NCI-H1694 treated with DMSO at 0.1 percent for 48 hours (cell line): Measurements from ENCODE around the gene GADD45GIP1.
"Not testable (repeated sequence)": the region's sequence is repeated elsewhere in the genome, so short reads cannot be mapped to it uniquely, and the experiment has no call there.

Source experiments
- DNase-seq: peaks from one replicate; lab custom pipeline; 2025; lab: John Stamatoyannopoulos, UW

GADD45GIP1 gene

GRCh38 chr19:12987781-12988180, 30.8 kb upstream of the GADD45GIP1 start:
- no peak for DNase-seq

GRCh38 chr19:12987190-12987589, 30.2 kb upstream of the GADD45GIP1 start:
- no peak for DNase-seq

- no peak for DNase-seq
These were observed 29.7 kb upstream of the GADD45GIP1 start for GRCh38 chr19:12986726-12987125.

DNA sequence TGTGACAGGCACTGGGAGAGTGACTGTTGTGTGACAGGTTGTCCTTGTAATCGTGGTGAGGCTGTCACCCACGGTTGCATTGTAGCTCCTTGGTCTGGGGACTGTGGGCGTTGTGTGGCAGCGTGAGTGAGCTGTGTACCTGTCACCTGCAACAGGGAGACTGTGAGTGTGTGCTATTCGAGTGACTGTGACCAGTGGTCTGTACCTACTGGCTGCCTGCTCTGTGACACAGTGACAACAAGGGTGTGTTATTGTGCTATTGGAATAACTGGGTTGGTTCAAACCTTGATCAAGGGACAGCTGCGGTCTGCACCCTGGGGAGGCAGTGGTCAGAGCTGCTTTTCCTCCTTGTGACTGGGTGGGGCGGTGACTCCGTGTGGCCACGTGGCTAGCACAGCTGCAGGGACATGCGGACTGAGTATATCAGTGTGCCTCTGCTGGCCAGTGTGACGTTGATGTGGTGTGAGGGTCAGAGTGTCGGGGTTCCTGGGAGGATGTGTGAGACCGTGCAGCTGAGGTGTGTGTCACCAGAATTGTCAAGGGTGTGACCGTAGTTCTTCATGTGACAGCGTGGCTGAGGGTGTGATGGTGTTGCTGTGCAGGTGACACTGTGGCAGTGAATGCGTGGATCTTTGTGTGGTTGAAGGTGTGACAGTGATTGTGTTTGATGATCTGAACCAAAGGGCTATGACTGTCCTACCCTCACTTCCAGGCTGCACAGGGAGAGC, 28.2 kb upstream of the GADD45GIP1 start:
- DNase-seq, result no peak

DNA sequence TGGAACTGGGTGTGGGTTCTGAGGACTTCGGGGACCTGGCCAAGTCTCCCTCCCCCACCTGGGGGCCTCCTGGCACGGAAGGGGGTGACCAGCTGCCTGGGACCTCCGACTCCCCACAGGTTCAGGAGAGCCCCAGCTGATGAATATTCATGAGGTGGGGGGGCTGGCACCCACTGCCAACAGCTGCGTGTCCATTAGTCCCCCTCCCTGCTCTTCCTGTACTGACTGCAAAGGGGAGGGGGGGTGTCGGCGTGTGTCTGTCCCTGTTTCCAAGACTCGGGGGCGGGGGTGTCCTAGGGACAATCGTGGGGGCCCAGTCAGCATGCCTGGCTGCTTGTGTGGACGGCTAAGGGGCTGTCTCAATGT, 27.6 kb upstream of the GADD45GIP1 start:
- no peak for DNase-seq

DNA sequence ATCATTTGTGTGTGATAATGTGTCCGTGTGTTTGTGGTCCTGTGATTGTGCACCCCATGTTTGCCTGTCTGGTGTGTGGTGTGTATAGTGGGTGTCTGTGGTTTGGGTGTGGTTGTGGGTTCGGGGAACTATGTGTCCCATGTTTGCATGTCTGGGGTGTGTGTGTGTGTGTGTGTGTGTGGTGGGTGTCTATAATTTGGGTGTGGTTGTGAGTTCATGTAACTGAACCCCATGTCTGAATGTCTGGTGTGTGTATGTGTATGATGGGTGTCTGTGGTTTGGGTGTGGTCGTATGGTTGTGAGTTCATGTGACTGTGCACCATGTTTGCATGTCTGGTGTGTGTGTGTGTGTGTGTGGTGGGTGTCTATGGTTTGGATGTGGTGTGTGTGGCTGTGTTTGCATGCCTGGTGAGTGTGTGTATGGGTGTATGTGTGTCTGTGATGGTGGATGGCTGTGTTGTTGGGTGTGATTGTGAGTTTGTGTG, 27.2 kb upstream of the GADD45GIP1 start:
- DNase-seq, result no peak

DNA sequence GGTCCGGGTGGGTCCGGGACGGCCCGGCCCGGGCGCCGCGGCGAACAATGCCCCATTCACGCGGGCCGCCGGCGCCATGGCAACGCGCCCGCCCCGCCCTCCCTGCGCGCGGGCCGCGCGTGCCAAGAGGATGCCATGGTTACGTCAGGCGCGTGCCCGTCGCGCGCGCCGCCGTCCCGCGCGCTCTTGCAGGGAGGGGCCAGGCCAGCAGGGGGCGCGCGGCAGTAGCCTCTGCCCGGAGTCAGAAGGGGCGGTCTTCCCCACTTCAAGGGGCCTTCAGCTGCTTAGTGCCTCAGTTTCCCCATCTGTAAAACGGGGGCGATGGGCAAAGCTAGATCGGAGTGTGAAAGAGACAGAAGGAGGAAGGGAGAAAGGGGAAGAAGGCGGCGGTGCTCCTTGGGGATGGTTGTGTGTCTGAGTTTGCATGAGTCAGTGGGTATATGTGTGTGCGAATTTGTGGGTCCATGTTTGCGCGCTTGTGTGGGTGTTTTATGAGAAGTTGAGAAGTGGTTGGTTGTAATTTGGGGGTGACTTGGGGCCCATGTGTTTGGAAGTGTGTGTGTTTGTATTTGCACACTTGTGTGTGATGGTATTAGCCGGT, 26.6 kb upstream of the GADD45GIP1 start:
- peak; percentile 37 for DNase-seq

DNA sequence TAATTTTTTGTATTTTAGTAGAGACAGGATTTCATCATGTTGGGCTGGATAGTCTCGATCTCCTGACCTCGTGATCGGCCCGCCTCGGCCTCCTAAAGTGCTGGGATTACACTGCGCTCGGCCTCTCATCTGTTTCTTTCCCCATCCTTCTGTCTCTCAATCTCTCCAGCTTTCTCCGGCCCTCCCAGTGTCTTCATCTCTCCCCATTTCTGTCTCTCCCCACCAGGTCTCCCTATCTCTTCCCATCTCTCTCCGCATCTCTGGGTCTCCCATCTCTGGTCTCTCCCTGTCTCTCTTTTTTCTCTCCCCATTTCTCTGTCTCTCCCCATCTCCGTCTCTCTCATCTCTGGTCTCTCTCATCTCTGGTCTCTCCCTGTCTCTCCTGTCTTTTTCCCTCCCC, 26.1 kb upstream of the GADD45GIP1 start:
- no peak for DNase-seq

GRCh38 chr19:12982648-12983047, 25.6 kb upstream of the GADD45GIP1 start:
- DNase-seq, result no peak

DNA sequence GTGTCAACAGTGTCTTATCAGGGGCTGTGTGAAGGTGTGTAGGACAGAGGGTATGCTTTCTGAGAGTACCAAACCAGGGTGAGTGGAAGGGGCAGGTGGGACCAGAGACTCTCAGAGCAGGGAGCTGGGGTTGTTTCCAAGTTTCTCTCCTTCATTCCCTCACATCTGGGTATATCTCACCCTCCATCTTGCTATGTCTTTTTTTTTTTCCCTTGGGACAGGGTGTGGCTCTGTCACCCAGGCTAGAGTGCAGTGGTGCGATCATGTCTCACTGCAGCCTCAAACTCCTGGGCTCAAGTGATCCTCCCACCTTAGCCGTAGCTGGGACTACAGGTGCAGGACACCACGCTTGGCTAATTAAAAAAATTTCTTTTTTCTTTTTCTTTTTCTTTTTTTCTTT, 23.0 kb upstream of the GADD45GIP1 start:
- DNase-seq, result no peak

DNA sequence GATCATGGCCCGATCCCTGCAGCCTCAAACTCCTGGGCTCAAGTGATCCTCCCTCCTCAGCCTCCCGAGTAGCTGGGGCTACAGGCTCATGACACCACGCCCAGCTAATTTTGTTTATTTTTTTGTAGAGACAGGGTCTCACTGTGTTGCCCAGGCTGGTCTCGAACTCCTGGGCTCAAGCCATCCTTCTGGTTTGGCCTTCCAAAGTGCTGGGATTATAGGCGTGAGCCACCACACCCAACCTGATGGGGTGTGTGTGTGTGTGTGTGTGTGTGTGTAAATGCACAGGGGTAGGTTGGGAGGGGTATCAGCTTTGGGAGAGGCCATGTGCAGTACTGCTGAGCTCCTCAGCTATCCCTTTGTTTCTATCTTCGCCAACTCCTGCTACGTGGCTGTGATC, 19.1 kb upstream of the GADD45GIP1 start:
- DNase-seq, result not testable (repeated sequence)

- DNase-seq, result peak; percentile 81
These were observed 18.3 kb upstream of the GADD45GIP1 start for GRCh38 chr19:12975221-12975741.

- peak; percentile 72 for DNase-seq
These were observed 17.5 kb upstream of the GADD45GIP1 start for GRCh38 chr19:12974301-12975220.

DNA sequence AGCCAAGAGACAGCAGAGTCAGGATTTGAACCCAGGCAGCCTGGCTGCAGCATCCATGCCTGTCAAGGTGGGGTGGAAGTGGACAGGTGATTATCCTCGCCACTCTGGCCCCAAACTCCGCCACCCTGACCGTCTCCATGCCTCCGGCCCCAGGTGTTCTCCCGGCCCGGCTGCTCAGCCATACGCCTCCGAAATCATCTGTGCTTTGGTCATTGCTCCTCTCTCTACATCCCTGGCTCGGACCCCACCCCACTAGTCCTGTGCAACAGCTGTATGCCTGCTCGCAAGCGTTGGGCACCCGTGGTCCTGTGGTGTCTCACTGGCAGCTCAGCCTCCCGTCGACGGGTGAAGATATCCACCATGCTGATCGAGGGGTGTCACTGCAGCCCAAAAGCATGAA, 16.2 kb upstream of the GADD45GIP1 start:
- no peak for DNase-seq

- no peak for DNase-seq
These were observed 13.2 kb upstream of the GADD45GIP1 start for GRCh38 chr19:12970070-12970820.

- DNase-seq, result peak; percentile 54
These were observed 12.4 kb upstream of the GADD45GIP1 start, which contains the start of gene DAND5 for GRCh38 chr19:12969292-12969988. TSS of gene DAND5 (plus strand) at chr19:12969576. CDS start at chr19:12969661, 85 bp downstream.

GRCh38 chr19:12967907-12968306, 10.9 kb upstream of the GADD45GIP1 start:
- no peak for DNase-seq

DNA sequence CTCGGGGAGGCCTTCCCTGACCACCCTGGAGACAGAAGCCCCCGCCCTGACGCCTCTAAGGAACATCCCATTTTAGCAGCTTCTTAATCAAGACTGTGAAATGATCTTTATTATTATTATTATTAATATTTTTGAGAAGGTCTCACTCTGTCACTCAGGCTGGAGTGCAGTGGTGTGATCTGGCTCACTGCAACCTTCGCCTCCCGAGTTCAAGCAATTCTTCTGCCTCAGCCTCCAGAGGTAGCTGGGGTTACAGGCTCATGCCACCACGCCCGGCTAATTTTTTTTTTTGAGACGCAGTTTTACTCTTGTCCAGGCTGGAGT, 8.8 kb upstream of the GADD45GIP1 start:
- DNase-seq, result no peak

- peak; percentile 53 for DNase-seq
These were observed 8.2 kb upstream of the GADD45GIP1 start for GRCh38 chr19:12965017-12965811.

- no peak for DNase-seq
These were observed 2.5 kb upstream of the GADD45GIP1 start for GRCh38 chr19:12959481-12959880.
